Transverse colon (tissue), 4 donors: ENCODE measurements around the gene ZFP90. TPM values are rescaled to one million over a fixed set of nuclear protein-coding genes. Genes with fewer than 3 reads are reported as not detected.

ENCODE experiments used
- DNase-seq: peaks from one replicate; pipeline ENCODE4 v3.0.0-alpha.2; 2019
- H3K27ac ChIP-seq, 4 donors: fragments of 200-600 bp; sonication (generic); 2 replicates each; pipeline ENCODE4 v1.5.1; 2016 to 2018; ENCODE audit warnings: inconsistent platforms in 4 of 4
- H3K27me3 ChIP-seq: fragments of 200-600 bp; sonication (generic); 2 replicates; pipeline ENCODE4 v1.5.1; 2017; ENCODE audit warnings: inconsistent platforms
- H3K36me3 ChIP-seq, 4 donors: fragments of 200-600 bp; sonication (generic); 2 replicates each; pipeline ENCODE4 v1.5.1; 2017 to 2019; ENCODE audit warnings: inconsistent platforms in 4 of 4
- H3K4me1 ChIP-seq, 4 donors: fragments of 200-600 bp; sonication (generic); 2 replicates each; pipeline ENCODE4 v1.5.1; 2017 to 2020; ENCODE audit warnings: inconsistent platforms in 4 of 4
- H3K4me3 ChIP-seq, 4 donors: fragments of 200-600 bp; sonication (generic); 1 replicate in 1 of 4; 2 replicates in 3 of 4; pipeline versions ENCODE4 v1.5.1 to v1.6.1; 2017 to 2019; ENCODE audit warnings: inconsistent platforms in 4 of 4
- H3K9me3 ChIP-seq, 2 donors: fragments of 200-600 bp; sonication (generic); 2 replicates each; pipeline ENCODE4 v1.5.1; 2017 to 2019; ENCODE audit warnings: inconsistent platforms in 2 of 2
- CTCF ChIP-seq, 5 experiments: fragments of 200-600 bp in 3 of 5; fragments of 450-650 bp in 2 of 5; sonication (generic) in 3 of 5; IDR thresholded peaks; 1 replicate in 2 of 5; 2 replicates in 3 of 5; pipeline ENCODE4 v1.5.1; 2016 to 2017; ENCODE audit warnings: antibody characterized with exemption in 5 of 5, inconsistent platforms in 3 of 5, mild to moderate bottlenecking in 2 of 5, moderate library complexity in 1 of 5
- EP300 ChIP-seq: sonication (generic); formaldehyde crosslinking; IDR thresholded peaks from one replicate; pipeline ENCODE4 v1.6.1; 2017; ENCODE audit warnings: antibody characterized with exemption, low read depth
- POLR2A ChIP-seq: fragments of 450-650 bp; IDR thresholded peaks from one replicate; pipeline ENCODE4 v1.6.1; 2016; ENCODE audit warnings: antibody characterized with exemption, mild to moderate bottlenecking, moderate library complexity
- POLR2AphosphoS5 ChIP-seq, 3 donors: sonication (generic); formaldehyde crosslinking; IDR thresholded peaks; one replicate each; pipeline ENCODE4 v1.6.1; 2016; ENCODE audit warnings: antibody characterized with exemption in 3 of 3
- WGBS, 2 donors: methylation state at CpG; one replicate each; pipeline ENCODE4 v1.1.5; 2018; ENCODE audit warnings: low coverage in 1 of 2; 5-methylcytosine and 5-hydroxymethylcytosine counted together
- in situ Hi-C, 4 donors: fragments of 200-750 bp; cut with MboI; loops; one replicate each; pipeline versions ENCODE4 v1.15.0 to v1.15.1; 2017; ENCODE audit warnings: low sequenced_read_pairs in 3 of 4, low pct_ligation_motif_present in 1 of 4, low pct_unique_long_range_greater_than_20kb in 1 of 4
- intact Hi-C: fragments of 100-400 bp; cut with DNase I; formaldehyde crosslinking; loops from one replicate; pipeline ENCODE4 v1.15.1; 2023; ENCODE audit warnings: low total_unique reads
- total RNA-seq, 4 donors: library from RNA; depleted of rRNA; stranded (reverse); fragments of >200 nt; gene quantifications; one replicate each; pipeline ENCODE4 v1.1.0, GENCODE V29; 2016

The ZFP90 gene
- total RNA-seq, 4 donors from 2014 or later, result 10.1 to 78.2 (median 16.4) TPM

GRCh38 chr16:68599586-68599985 is 60.5 kb downstream of the ZFP90 start:
- WGBS, 2 donors, result 100% methylated on average over 1 of the region's 1 CpG
- in situ Hi-C loops, result no loop called here

GRCh38 chr16:68605746-68606145 is 66.7 kb downstream of the ZFP90 start:
- no peaks in the 10 kb centered on the region for H3K27me3 ChIP-seq
- no peaks in the 10 kb centered on the region for H3K9me3 ChIP-seq
- 84 to 88% methylated on average over 1 to 5 of the region's 5 CpGs for WGBS, 2 donors
- TF ChIP-seq EP300 (no peak), POLR2AphosphoS5 (IDR thresholded peaks at IDR 0.05) (no peak), CTCF (IDR thresholded peaks at IDR 0.05) (no peak), POLR2A (no peak)
- no peaks in the 10 kb centered on the region for H3K36me3 ChIP-seq
- no peak overlapping the region for H3K27ac ChIP-seq
- in situ Hi-C loops, result no loop called here
- no peak overlapping the region for H3K4me3 ChIP-seq
- no peaks in the 10 kb centered on the region for H3K4me1 ChIP-seq
- no peak for DNase-seq
- intact Hi-C loops, result no loop called here

More at GRCh38 chr16:68599586-68599985, 60.5 kb downstream of the ZFP90 start:
- Histone ChIP-seq H3K27ac (no peak overlapping the region), H3K4me3 (no peak overlapping the region), H3K9me3 (no peaks in the 10 kb centered on the region), H3K36me3 (no peaks in the 10 kb centered on the region), H3K27me3 (no peaks in the 10 kb centered on the region), H3K4me1 (no peaks in the 10 kb centered on the region)
- TF ChIP-seq EP300 (no peak), POLR2AphosphoS5 (IDR thresholded peaks at IDR 0.05) (no peak)
- intact Hi-C loops, result no loop called here
- DNase-seq, result no peak

- no peak for DNase-seq
- H3K4me1 ChIP-seq, result no peaks in the 10 kb centered on the region
- 90 to 100% methylated on average over 3 to 7 of the region's 7 CpGs for WGBS, 2 donors
- H3K27ac ChIP-seq, result no peak overlapping the region
- no peaks in the 10 kb centered on the region for H3K9me3 ChIP-seq
- H3K4me3 ChIP-seq, result no peak overlapping the region
- H3K27me3 ChIP-seq, result no peaks in the 10 kb centered on the region
- intact Hi-C loops, result no loop called here
- in situ Hi-C loops, result no loop called here
- no peaks in the 10 kb centered on the region for H3K36me3 ChIP-seq
- no peak for TF ChIP-seq POLR2A
- TF ChIP-seq CTCF (IDR thresholded peaks at IDR 0.05), result no peak
- TF ChIP-seq EP300, result no peak
- TF ChIP-seq POLR2AphosphoS5 (IDR thresholded peaks at IDR 0.05), result no peak
Measured at GRCh38 chr16:68607443-68607842, 68.4 kb downstream of the ZFP90 start.

- no peak overlapping the region for H3K27ac ChIP-seq
- DNase-seq, result no peak
- TF ChIP-seq CTCF (IDR thresholded peaks at IDR 0.05), result no peak
- no peak for TF ChIP-seq POLR2AphosphoS5 (IDR thresholded peaks at IDR 0.05)
- no peak for TF ChIP-seq EP300
- no peak for TF ChIP-seq POLR2A
- intact Hi-C loops, result no loop called here
- 80 to 91% methylated on average over 1 to 2 of the region's 2 CpGs for whole genome bisulfite sequencing, 2 donors
- H3K4me3 ChIP-seq, result no peak overlapping the region
- H3K9me3 ChIP-seq, result no peaks in the 10 kb centered on the region
- in situ Hi-C loops, result no loop called here
- H3K36me3 ChIP-seq, result no peaks in the 10 kb centered on the region
- no peaks in the 10 kb centered on the region for H3K27me3 ChIP-seq
- H3K4me1 ChIP-seq, result no peaks in the 10 kb centered on the region
Measured at GRCh38 chr16:68608330-68608729, 69.2 kb downstream of the ZFP90 start.

GRCh38 chr16:68612996-68613395 is 73.9 kb downstream of the ZFP90 start:
- Histone ChIP-seq H3K4me3 (no peak overlapping the region), H3K36me3 (no peaks in the 10 kb centered on the region), H3K4me1 (no peaks in the 10 kb centered on the region), H3K9me3 (peaks cover 0 to 5% of the 10 kb centered on the region in 2 donors), H3K27ac (no peak overlapping the region), H3K27me3 (no peaks in the 10 kb centered on the region)
- 80 to 95% methylated on average over 1 to 3 of the region's 3 CpGs for WGBS, 2 donors
- intact Hi-C loops, result no loop called here
- TF ChIP-seq EP300 (no peak), POLR2AphosphoS5 (IDR thresholded peaks at IDR 0.05) (no peak), POLR2A (no peak), CTCF (IDR thresholded peaks at IDR 0.05) (no peak)
- DNase-seq, result no peak
- in situ Hi-C loops, result no loop called here
